ENCODE results near the gene HCRTR1.

Gene HCRTR1

GRCh38 chr1:31667065-31667785 is 49.7 kb downstream of the HCRTR1 start:
- DNase-seq (ENCODE audit: low spot score) = no peak

- DNase-seq (ENCODE audit: low spot score) = no peak
Observed at GRCh38 chr1:31668303-31668883, 50.9 kb downstream of the HCRTR1 start.

GRCh38 chr1:31669433-31669785 is 51.9 kb downstream of the HCRTR1 start:
- DNase-seq (ENCODE audit: low spot score) = no peak

GRCh38 chr1:31669786-31670592 is 52.5 kb downstream of the HCRTR1 start:
- DNase-seq (ENCODE audit: low spot score) = peak; percentile 28

GRCh38 chr1:31670593-31670964 is 53.1 kb downstream of the HCRTR1 start:
- DNase-seq (ENCODE audit: low spot score) = no peak

- no peak for DNase-seq (ENCODE audit: low spot score)
Observed at GRCh38 chr1:31671147-31671546, 53.7 kb downstream of the HCRTR1 start.

GRCh38 chr1:31671561-31672201 is 54.2 kb downstream of the HCRTR1 start:
- DNase-seq (ENCODE audit: low spot score) = no peak

GRCh38 chr1:31672986-31673385 is 55.5 kb downstream of the HCRTR1 start:
- DNase-seq (ENCODE audit: low spot score) = no peak

GRCh38 chr1:31673433-31673832 is 55.9 kb downstream of the HCRTR1 start:
- no peak for DNase-seq (ENCODE audit: low spot score)

- DNase-seq (ENCODE audit: low spot score) = no peak
Observed at GRCh38 chr1:31674626-31675025, 57.1 kb downstream of the HCRTR1 start.

GRCh38 chr1:31675161-31675560 is 57.7 kb downstream of the HCRTR1 start:
- DNase-seq (ENCODE audit: low spot score) = no peak

GRCh38 chr1:31675756-31676155 is 58.3 kb downstream of the HCRTR1 start:
- DNase-seq (ENCODE audit: low spot score) = no peak

Data from germinal center (tissue), 1 donor.